H1 (cell line): Measurements from ENCODE around the gene SPINK1. TPM values are rescaled to one million over a fixed set of nuclear protein-coding genes. Genes with fewer than 3 reads are reported as not detected.

ENCODE experiments used
- CTCF ChIA-PET: fragments of 300-600 bp; sonication (Branson Sonifier 250); formaldehyde crosslinking; loops from one replicate; lab custom pipeline; 2021; ENCODE audit not compliant: partially characterized antibody; lab: Charles Lee
- POLR2A ChIA-PET: fragments of 300-600 bp; sonication (Branson Sonifier 250); formaldehyde crosslinking; loops from one replicate; lab custom pipeline; 2021; ENCODE audit warnings: inconsistent platforms; ENCODE audit not compliant: partially characterized antibody; lab: Charles Lee
- DNase-seq, 2 experiments: peaks; one replicate each; pipeline versions ENCODE4 v3.0.0 to v3.0.0-alpha.2; 2010 to 2022; ENCODE audit warnings: low spot score in 2 of 2, low read depth in 1 of 2, mixed read lengths in 1 of 2
- FAIRE-seq: peaks from 2 replicates; lab custom pipeline; 2011; peaks lifted over from hg19 to GRCh38; lab: Jason Lieb, UNC
- H2AFZ ChIP-seq: 2 replicates; pipeline ENCODE4 v1.8.1; 2012; ENCODE audit warnings: low read length, inconsistent platforms
- H2AK5ac ChIP-seq: 2 replicates; pipeline ENCODE4 v1.6.1; 2013; ENCODE audit warnings: low read depth, low read length
- H2BK120ac ChIP-seq: replicated peaks from 2 replicates; pipeline ENCODE3; 2013; ENCODE audit warnings: low read depth, low read length, inconsistent platforms
- H2BK12ac ChIP-seq: 2 replicates; pipeline ENCODE4 v1.6.1; 2013; ENCODE audit warnings: low read depth, low read length
- H2BK15ac ChIP-seq: 2 replicates; pipeline ENCODE4 v1.6.1; 2013; ENCODE audit warnings: low read length
- H2BK20ac ChIP-seq: 2 replicates; pipeline ENCODE4 v1.6.1; 2013; ENCODE audit warnings: low read length
- H2BK5ac ChIP-seq: 2 replicates; pipeline ENCODE4 v1.6.1; 2013; ENCODE audit warnings: low read depth, low read length
- H3K14ac ChIP-seq: 2 replicates; pipeline ENCODE4 v1.6.1; 2013; ENCODE audit warnings: inconsistent platforms; ENCODE audit not compliant: insufficient read length
- H3K18ac ChIP-seq: 2 replicates; pipeline ENCODE4 v1.6.1; 2013; ENCODE audit warnings: low read length; ENCODE audit errors: extremely low read depth
- H3K23ac ChIP-seq: 2 replicates; pipeline ENCODE4 v1.6.1; 2013; ENCODE audit warnings: inconsistent platforms; ENCODE audit not compliant: insufficient read length
- H3K23me2 ChIP-seq: 2 replicates; pipeline ENCODE4 v1.6.1; 2013; ENCODE audit warnings: low read depth, low read length
- H3K27ac ChIP-seq: 2 replicates; pipeline ENCODE4 v1.6.1; 2011; ENCODE audit warnings: low read depth, low read length, inconsistent platforms
- H3K27me3 ChIP-seq, 4 experiments: replicated peaks in 1 of 4; 1 replicate in 1 of 4; 2 replicates in 3 of 4; pipeline versions ENCODE4 v1.6.1 to v1.8.1; 2011 to 2013; ENCODE audit warnings: low read length in 3 of 4, mild to moderate bottlenecking in 3 of 4, inconsistent platforms in 2 of 4, mixed read lengths in 2 of 4, moderate library complexity in 1 of 4; ENCODE audit not compliant: control insufficient read depth in 3 of 4, insufficient read depth in 3 of 4; ENCODE audit errors: extremely low read depth in 1 of 4
- H3K36me3 ChIP-seq, 4 experiments: 2 replicates each; pipeline versions ENCODE4 v1.6.1 to v1.8.1; 2011 to 2013; ENCODE audit warnings: mild to moderate bottlenecking in 4 of 4, low read length in 3 of 4, moderate library complexity in 2 of 4, control low read depth in 1 of 4, inconsistent platforms in 1 of 4; ENCODE audit not compliant: insufficient read depth in 4 of 4, control insufficient read depth in 2 of 4
- H3K4ac ChIP-seq: replicated peaks from 2 replicates; pipeline ENCODE3; 2013; ENCODE audit warnings: low read length, low read depth, mixed read lengths, inconsistent platforms; ENCODE audit not compliant: insufficient read length
- H3K4me1 ChIP-seq, 4 experiments: replicated peaks in 1 of 4; 1 replicate in 1 of 4; 2 replicates in 3 of 4; pipeline versions ENCODE4 v1.6.1 to v1.8.1; 2011 to 2013; ENCODE audit warnings: low read length in 3 of 4, inconsistent platforms in 2 of 4, mixed read lengths in 1 of 4; ENCODE audit not compliant: insufficient read depth in 4 of 4, control insufficient read depth in 3 of 4
- H3K4me2 ChIP-seq, 2 experiments: 2 replicates each; pipeline versions ENCODE4 v1.6.1 to v1.8.1; 2011 to 2013; ENCODE audit warnings: low read depth in 2 of 2, low read length in 2 of 2, control low read depth in 1 of 2, inconsistent platforms in 1 of 2, mild to moderate bottlenecking in 1 of 2; ENCODE audit not compliant: insufficient read depth in 1 of 2
- H3K4me3 ChIP-seq, 4 experiments: fragments of 200-600, 300-600 bp in 1 of 4; sonication (generic), shearing (Covaris generic), sonication (Bioruptor Twin) in 1 of 4; 2 replicates each; pipeline versions ENCODE4 v1.5.1 to v1.8.1; 2011 to 2016; ENCODE audit warnings: low read length in 4 of 4, low read depth in 3 of 4, control low read depth in 2 of 4, inconsistent platforms in 2 of 4, mild to moderate bottlenecking in 2 of 4, mixed read lengths in 1 of 4, moderate library complexity in 1 of 4; ENCODE audit not compliant: insufficient read depth in 2 of 4; ENCODE audit errors: extremely low read depth in 1 of 4
- H3K56ac ChIP-seq: replicated peaks from 2 replicates; pipeline ENCODE3; 2013; ENCODE audit warnings: low read depth, mild to moderate bottlenecking, mixed read lengths, low read length, inconsistent platforms; ENCODE audit not compliant: insufficient read length
- H3K79me1 ChIP-seq: 2 replicates; pipeline ENCODE4 v1.6.1; 2013; ENCODE audit warnings: low read depth, low read length, control low read depth
- H3K79me2 ChIP-seq, 2 experiments: 2 replicates each; pipeline versions ENCODE4 v1.6.1 to v1.8.1; 2012 to 2013; ENCODE audit warnings: low read length in 2 of 2, mild to moderate bottlenecking in 2 of 2, inconsistent platforms in 1 of 2; ENCODE audit not compliant: insufficient read depth in 2 of 2, control insufficient read depth in 1 of 2
- H3K9ac ChIP-seq, 4 experiments: replicated peaks in 1 of 4; 1 replicate in 1 of 4; 2 replicates in 3 of 4; pipeline versions ENCODE4 v1.6.1 to v1.8.1; 2011 to 2013; ENCODE audit warnings: low read depth in 3 of 4, low read length in 3 of 4, control low read depth in 2 of 4, mild to moderate bottlenecking in 2 of 4, moderate library complexity in 2 of 4, inconsistent platforms in 1 of 4; ENCODE audit errors: extremely low read depth in 1 of 4
- H3K9me3 ChIP-seq, 2 experiments: 2 replicates each; pipeline versions ENCODE4 v1.6.1 to v1.8.1; 2012 to 2013; ENCODE audit warnings: mild to moderate bottlenecking in 2 of 2, moderate library complexity in 2 of 2, control low read depth in 1 of 2, inconsistent platforms in 1 of 2, low read depth in 1 of 2, low read length in 1 of 2, mixed read lengths in 1 of 2; ENCODE audit not compliant: insufficient read depth in 2 of 2
- H4K20me1 ChIP-seq, 2 experiments: replicated peaks in 1 of 2; 2 replicates each; pipeline versions ENCODE3 to v1.8.1; 2011 to 2013; ENCODE audit warnings: inconsistent platforms in 2 of 2, low read length in 2 of 2, mild to moderate bottlenecking in 1 of 2; ENCODE audit not compliant: insufficient read depth in 2 of 2, control insufficient read depth in 1 of 2
- H4K5ac ChIP-seq: 2 replicates; pipeline ENCODE4 v1.6.1; 2013; ENCODE audit warnings: low read length, low read depth, mixed read lengths, inconsistent platforms; ENCODE audit not compliant: insufficient read length
- H4K8ac ChIP-seq: 2 replicates; pipeline ENCODE4 v1.8.0; 2013; ENCODE audit warnings: mild to moderate bottlenecking, moderate library complexity, low read length, inconsistent platforms; ENCODE audit not compliant: insufficient read depth; ENCODE audit errors: extremely low read depth
- H4K91ac ChIP-seq: replicated peaks from 2 replicates; pipeline ENCODE3; 2013; ENCODE audit warnings: low read length, mixed read lengths, inconsistent platforms; ENCODE audit not compliant: insufficient read length
- BRCA1 ChIP-seq: IDR thresholded peaks from 2 replicates; pipeline ENCODE4 v1.6.1; 2012; ENCODE audit warnings: low read depth, low read length, improper control_type of control experiment
- CBX5 ChIP-seq: fragments of 300-800, 300-1000 bp; sonication (generic); IDR thresholded peaks from 2 replicates; pipeline ENCODE4 v1.7.1; 2016; ENCODE audit warnings: antibody characterized with exemption, low read length, low read depth
- EP300 ChIP-seq, 2 experiments: IDR thresholded peaks; 1 replicate in 1 of 2; 2 replicates in 1 of 2; pipeline ENCODE4 v1.6.1; 2011 to 2012; ENCODE audit warnings: low read depth in 2 of 2, low read length in 2 of 2, mild to moderate bottlenecking in 2 of 2, borderline replicate concordance in 1 of 2, inconsistent platforms in 1 of 2, moderate library complexity in 1 of 2
- HDAC6 ChIP-seq: IDR thresholded peaks from one replicate; pipeline ENCODE4 v1.7.1; 2012; ENCODE audit warnings: low read depth, mild to moderate bottlenecking, inconsistent platforms, low read length, moderate library complexity
- JUND ChIP-seq: IDR thresholded peaks from 2 replicates; pipeline ENCODE4 v1.6.1; 2011; ENCODE audit warnings: mild to moderate bottlenecking, improper control_type of control experiment, low read length
- POLR2A ChIP-seq, 2 experiments: IDR thresholded peaks; 1 replicate in 1 of 2; 2 replicates in 1 of 2; pipeline ENCODE4 v1.6.1; 2011; ENCODE audit warnings: low read depth in 2 of 2, low read length in 2 of 2, mild to moderate bottlenecking in 2 of 2; ENCODE audit errors: control extremely low read depth in 1 of 2
- POLR2AphosphoS5 ChIP-seq: IDR thresholded peaks from 2 replicates; pipeline ENCODE4 v1.6.1; 2011; ENCODE audit warnings: low read depth, low read length
- RBBP5 ChIP-seq: IDR thresholded peaks from 2 replicates; pipeline ENCODE4 v1.7.1; 2012; ENCODE audit warnings: low read depth, mild to moderate bottlenecking, inconsistent platforms, low read length, moderate library complexity, borderline replicate concordance
- SIX5 ChIP-seq: IDR thresholded peaks from 2 replicates; pipeline ENCODE4 v1.6.1; 2011; ENCODE audit warnings: mild to moderate bottlenecking, low read depth, low read length
- SP1 ChIP-seq: IDR thresholded peaks from 2 replicates; pipeline ENCODE4 v1.6.1; 2011; ENCODE audit warnings: low read depth, low read length
- TEAD4 ChIP-seq: IDR thresholded peaks from 2 replicates; pipeline ENCODE4 v1.6.1; 2012; ENCODE audit warnings: low read depth, low read length, inconsistent platforms, mixed read lengths
- WGBS, 2 experiments: shearing (Covaris generic) in 1 of 2; methylation state at CpG; one replicate each; pipeline versions ENCODE4 v1.1.6 to v1.1.7; 2013 to 2015; ENCODE audit warnings: low lambda C conversion rate in 2 of 2, mixed read lengths in 2 of 2, inconsistent platforms in 1 of 2, low coverage in 1 of 2, missing lambda C conversion rate in 1 of 2; ENCODE audit not compliant: insufficient replicate concordance in 2 of 2, insufficient coverage in 1 of 2, insufficient read length in 1 of 2; ENCODE audit errors: extremely low coverage in 1 of 2, missing lambda C conversion rate in 1 of 2; 5-methylcytosine and 5-hydroxymethylcytosine counted together
- polyA plus RNA-seq, 7 experiments: library from polyadenylated mRNA; depleted of rRNA in 3 of 7; stranded (reverse) in 5 of 7; unstranded in 2 of 7; fragments of >200 nt in 5 of 7; fragments of 200-250 nt in 2 of 7; gene quantifications; 1 replicate in 5 of 7; 2 replicates in 1 of 7; 4 replicates in 1 of 7; pipeline versions ENCODE4 v1.2.1 to v1.2.3, GENCODE V29; 2011 to 2013; ENCODE audit warnings: missing spikeins in 2 of 7, mixed read lengths in 2 of 7
- total RNA-seq: library from RNA; stranded (reverse); fragmentation: NEBNext Ultra II Directional; extraction: Animal tissue kit (Norgen Biotek cat#: 25700); gene quantifications from 2 replicates; pipeline ENCODE4 v1.2.1, GENCODE V29; 2021
- TF ChIP-seq, protein P1 (sequence below): IDR thresholded peaks from 2 replicates; pipeline ENCODE4 v1.6.1; 2011; ENCODE audit warnings: low read length, improper control_type of control experiment

The SPINK1 gene
- total and polyA plus RNA-seq, 2 of the 8 experiments (the other 6 are each of a cell fraction or from before 2014, with no cell fraction given), result 0.48 to 1.3 TPM

DNA sequence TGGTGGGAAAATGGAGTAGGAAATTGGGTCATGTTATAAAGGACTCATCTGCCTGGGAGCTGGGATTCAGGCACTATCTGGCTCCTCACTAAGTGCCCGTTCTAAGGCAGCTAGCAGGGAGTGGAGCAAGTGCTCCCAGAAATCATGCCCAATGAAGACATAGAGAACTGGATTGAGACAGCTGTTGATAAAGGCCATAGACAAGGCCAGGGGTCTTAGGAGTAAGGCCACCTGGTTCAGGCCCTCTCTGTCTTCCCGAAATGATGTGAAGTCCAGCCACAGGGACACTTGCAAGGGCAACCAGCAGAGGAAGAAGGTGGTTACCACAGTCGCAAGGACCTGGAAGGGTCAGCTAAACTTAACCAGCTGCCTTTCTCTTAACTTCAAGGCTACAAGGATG lies 20.1 kb upstream of the SPINK1 start:
- H3K36me3 ChIP-seq, result no peaks in the 10 kb centered on the region
- no peak overlapping the region for H2AK5ac ChIP-seq
- no peaks in the 10 kb centered on the region for H3K79me2 ChIP-seq
- H2BK20ac ChIP-seq, result no peak overlapping the region
- CTCF ChIA-PET, result interaction anchor here (0.9 to 3.3 kb wide), 12 partner anchors 9 to 328 kb away, joined by 3 to 22 read pairs (median 6); no protein-coding TSS in a partner anchor
- no peak overlapping the region for H4K8ac ChIP-seq
- H3K9ac ChIP-seq, result no peak overlapping the region
- H2BK12ac ChIP-seq, result no peak overlapping the region
- H3K23ac ChIP-seq, result no peak overlapping the region
- TF ChIP-seq HDAC6 (no peak), SP1 (no peak), SIX5 (no peak), POLR2A (IDR thresholded peaks at IDR 0.05; ENCODE audit: control extremely low read depth in 1 of 2, low read depth in 2 of 2, low read length in 2 of 2) (peak in 1 of 2 experiments; percentile 51; a peak in 2 of 3 replicates), RBBP5 (no peak), CBX5 (no peak), JUND (no peak), BRCA1 (no peak), POLR2AphosphoS5 (peak; percentile 68; the same call in 1 of the 2 replicates), TEAD4 (no peak), EP300 (IDR thresholded peaks at IDR 0.05; ENCODE audit: borderline replicate concordance in 1 of 2, low read depth in 2 of 2, low read length in 2 of 2) (no peak)
- TF ChIP-seq, protein P1, sequence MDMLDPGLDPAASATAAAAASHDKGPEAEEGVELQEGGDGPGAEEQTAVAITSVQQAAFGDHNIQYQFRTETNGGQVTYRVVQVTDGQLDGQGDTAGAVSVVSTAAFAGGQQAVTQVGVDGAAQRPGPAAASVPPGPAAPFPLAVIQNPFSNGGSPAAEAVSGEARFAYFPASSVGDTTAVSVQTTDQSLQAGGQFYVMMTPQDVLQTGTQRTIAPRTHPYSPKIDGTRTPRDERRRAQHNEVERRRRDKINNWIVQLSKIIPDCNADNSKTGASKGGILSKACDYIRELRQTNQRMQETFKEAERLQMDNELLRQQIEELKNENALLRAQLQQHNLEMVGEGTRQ, result no peak
- no peak overlapping the region for H4K5ac ChIP-seq
- no peak overlapping the region for H3K4me2 ChIP-seq
- POLR2A ChIA-PET, result interaction anchor here (0.5 to 26.7 kb wide), 10 partner anchors 7 to 883 kb away, joined by 3 to 730 read pairs (median 50); partner anchors contain the start of gene SCGB3A2
- H3K23me2 ChIP-seq, result no peaks in the 10 kb centered on the region
- FAIRE-seq (no peak), DNase-seq (no peak)
- no peak overlapping the region for H3K14ac ChIP-seq
- H4K20me1 ChIP-seq, result no peaks in the 10 kb centered on the region
- H3K27ac ChIP-seq, result no peak overlapping the region
- no peak overlapping the region for H4K91ac ChIP-seq
- H3K9me3 ChIP-seq, result no peaks in the 10 kb centered on the region
- peaks cover 0 to 2% (median 0%) of the 10 kb centered on the region in 4 experiments; a peak in 1 of 7 replicates for H3K27me3 ChIP-seq
- no peak overlapping the region for H3K4ac ChIP-seq
- H3K4me3 ChIP-seq, result no peak overlapping the region
- H3K56ac ChIP-seq, result no peak overlapping the region
- H2BK120ac ChIP-seq, result no peak overlapping the region
- H2BK5ac ChIP-seq, result no peak overlapping the region
- H3K18ac ChIP-seq, result no peak overlapping the region
- no peaks in the 10 kb centered on the region for H3K79me1 ChIP-seq
- no peak overlapping the region for H2BK15ac ChIP-seq
- 87% methylated on average over 3 of the region's 3 CpGs; no CpG with 5 or more reads in 1 of the 2 experiments for WGBS, 2 experiments
- H3K4me1 ChIP-seq, result no peaks in the 10 kb centered on the region
- no peak overlapping the region for H2AFZ ChIP-seq
